Measurements from ENCODE around the gene PRPF4.

The PRPF4 gene

DNA sequence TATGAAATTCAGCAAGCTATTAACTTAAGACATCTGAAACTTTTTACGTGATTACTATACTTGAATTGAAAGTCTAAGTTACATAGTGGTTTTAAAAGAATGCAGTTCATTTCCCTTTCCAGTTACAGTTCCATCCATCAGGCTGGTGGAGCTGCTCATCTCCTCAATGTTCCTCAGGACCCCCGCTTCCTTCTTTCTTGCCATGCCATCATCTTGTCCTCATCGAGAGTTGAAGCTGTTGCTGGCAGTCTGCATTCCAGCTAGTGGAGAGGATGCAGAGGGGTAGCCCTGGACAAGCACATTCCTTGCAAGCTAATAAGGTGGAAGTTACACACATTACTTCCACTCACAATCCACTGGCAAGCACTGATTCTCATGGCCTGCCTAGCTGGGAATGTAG is 36.5 kb downstream of the PRPF4 start:
- no peak for DNase-seq (ENCODE audit: low read depth)

- no peak for DNase-seq (ENCODE audit: low read depth)
Observed at GRCh38 chr9:113313261-113313660, 37.8 kb downstream of the PRPF4 start.

- no peak for DNase-seq (ENCODE audit: low read depth)
Observed at GRCh38 chr9:113315231-113315630, 39.8 kb downstream of the PRPF4 start.

DNA sequence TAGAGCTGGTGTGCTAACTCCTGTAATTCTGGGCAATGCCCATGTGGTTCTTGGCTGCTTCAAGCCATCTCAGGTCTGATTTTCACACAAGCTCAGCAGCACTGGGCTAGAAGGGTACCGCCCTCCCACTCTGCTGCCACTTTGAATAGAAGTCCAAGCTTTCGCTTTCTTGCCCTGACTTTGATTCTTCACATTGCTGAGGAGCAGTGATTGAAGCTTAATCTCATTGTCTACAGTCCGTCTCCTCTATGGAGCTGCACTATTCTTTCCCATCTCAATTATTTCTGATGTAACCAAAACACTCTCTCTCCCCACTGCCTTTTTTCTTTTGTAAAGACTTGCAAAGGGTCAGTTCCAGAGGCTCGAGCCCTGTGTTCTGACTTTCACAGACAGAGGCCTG is 40.6 kb downstream of the PRPF4 start:
- no peak for DNase-seq (ENCODE audit: low read depth)

DNA sequence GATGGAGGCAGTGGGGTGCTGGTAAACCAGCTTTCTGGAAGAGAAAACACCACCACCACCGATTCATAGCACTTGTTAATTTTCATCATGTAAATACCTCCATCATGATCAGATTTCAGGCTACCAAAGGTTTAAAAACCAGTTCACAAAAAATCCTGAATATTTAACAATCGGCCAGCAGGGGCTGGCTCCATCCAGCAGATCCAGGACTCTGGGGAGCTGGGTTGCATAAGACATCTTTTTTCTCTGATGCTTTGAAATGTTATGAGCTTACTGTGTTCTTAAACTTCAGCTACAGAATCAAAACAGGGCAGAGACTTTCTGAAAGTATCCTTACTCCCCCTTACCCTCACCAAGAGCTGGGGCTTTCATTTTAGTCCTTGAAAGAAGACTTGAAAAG is 42.3 kb downstream of the PRPF4 start:
- DNase-seq (ENCODE audit: low read depth), result no peak

DNA sequence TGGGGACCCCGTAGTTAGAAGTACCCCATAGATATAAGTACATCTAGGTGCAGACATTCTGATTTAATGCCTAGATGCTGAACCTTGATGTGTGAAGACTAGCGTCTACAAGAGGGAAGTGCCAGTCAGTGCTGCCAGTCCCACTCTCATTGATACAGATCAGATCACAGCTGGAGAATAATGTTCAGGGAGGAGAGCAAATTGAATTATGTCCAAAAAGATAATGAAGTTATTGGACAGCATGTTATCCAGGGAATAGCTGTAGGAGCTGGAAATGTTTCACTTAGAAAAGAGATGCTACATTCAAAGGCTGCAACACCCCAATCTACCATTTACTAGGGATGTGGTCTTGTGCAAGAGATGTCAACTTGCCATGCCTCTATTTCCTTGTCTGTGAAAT is 43.6 kb downstream of the PRPF4 start:
- DNase-seq (ENCODE audit: low read depth), result no peak

DNA sequence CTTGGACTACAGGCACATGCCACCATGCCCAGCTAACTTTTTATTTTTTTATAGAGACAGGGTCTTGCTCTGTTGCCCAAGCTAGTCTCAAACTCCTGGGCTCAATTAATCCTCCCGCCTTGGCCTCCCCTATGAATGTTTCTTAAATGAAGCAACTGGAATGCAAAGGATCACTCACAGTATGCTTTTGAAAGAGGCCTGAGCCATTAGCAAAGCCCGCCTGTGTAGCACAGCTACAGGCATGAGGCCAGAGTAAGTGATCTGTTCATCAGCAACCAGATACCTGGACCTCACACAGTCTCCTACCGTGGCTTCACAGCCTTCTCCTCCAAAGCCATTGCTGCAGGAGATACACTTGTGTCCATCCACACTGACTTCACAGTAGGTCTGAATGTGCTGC is 44.6 kb downstream of the PRPF4 start:
- DNase-seq (ENCODE audit: low read depth), result no peak

DNA sequence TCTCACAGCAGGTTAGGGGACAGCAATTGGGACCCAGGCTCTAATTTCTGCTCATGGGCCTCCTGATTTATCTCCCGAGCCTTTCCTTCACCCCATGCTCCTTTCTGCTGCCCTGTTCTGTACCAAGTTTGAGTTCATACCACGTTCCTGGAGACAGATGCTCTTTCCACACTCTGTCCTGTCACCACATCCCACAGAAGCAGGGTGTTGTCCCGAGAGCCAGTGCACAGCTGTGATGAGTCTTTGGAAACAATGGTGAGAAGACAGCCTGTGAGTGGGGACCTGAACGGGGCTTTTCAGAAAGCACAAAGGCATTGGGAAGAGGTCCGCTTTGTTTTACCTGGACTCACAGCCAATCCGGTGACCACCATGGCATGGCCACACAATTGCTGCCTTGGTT is 47.2 kb downstream of the PRPF4 start:
- DNase-seq (ENCODE audit: low read depth), result no peak

DNA sequence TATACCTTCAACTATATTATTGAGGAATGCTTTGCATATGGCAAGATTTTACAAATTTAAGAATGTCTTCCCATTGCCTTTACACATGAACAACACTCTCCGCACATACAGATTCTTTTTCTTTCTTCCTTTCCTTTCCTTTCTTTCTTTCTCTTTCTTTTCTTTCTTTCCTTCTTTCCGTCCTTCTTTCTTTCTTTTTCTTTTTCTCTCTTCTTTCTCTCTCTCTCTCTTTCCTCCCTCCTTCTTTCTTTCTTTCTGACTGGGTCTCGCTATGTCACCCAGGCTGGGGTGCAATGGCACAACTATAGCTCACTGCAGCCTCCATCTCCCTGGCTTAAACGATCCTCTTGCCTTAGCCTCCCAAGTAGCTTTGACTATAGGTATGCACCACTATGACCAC is 50.8 kb downstream of the PRPF4 start:
- no peak for DNase-seq (ENCODE audit: low read depth)

DNA sequence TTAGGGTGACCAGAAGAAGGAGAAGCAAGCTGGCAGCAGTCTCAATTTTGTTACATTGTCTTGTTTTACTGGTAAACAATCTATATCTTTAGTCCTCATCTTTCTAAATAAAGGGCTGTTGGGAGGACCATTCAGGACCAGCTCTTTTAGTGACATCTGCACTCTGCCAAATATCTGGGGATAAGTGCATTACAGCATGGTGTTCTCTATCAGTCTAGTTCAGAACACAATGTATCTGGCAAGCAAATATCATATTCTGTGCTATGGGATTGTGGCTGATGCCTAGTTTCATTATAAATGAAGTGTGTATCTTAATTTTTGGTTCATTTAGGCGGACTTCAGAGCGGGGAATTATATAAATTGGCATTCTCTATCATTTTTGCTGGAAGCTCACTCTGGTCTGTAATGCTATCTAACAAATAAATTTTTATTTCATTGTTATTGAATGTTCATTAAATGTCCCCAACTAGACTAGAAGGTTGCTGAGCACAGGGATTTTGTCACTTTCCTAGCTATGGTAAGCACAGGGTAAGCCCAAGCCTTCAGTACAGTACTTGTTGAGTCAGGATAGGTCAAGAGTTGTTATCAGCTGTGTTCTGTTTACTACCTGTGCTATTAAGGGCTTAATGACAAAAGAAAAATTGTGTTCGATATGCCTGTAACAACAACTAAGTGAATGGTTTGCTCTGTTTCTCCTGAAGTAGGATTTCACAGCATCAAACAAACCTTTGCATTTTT is 52.8 kb downstream of the PRPF4 start:
- DNase-seq (ENCODE audit: low read depth), result no peak

- no peak for DNase-seq (ENCODE audit: low read depth)
Observed at GRCh38 chr9:113331780-113332179, 56.3 kb downstream of the PRPF4 start.

DNA sequence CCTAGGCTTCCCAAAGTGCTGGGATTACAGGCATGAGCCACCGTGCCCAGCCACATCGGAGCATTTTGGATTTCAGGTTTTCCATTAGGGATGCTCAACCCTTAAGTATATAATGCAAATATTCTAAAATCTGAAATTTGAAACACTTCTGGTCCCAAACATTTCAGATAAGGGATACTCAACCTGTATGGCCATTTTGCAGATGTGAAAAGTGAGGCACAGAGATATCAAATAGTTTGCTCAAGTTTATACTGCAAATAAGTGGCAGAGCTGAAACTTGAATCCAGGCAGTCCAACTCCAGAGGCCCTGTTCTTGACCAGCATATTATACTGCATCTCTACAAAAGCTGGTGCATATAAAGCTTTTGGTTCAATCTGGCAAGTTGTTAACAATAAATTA is 62.3 kb downstream of the PRPF4 start:
- no peak for DNase-seq (ENCODE audit: low read depth)

- DNase-seq (ENCODE audit: low read depth), result peak; percentile 92
Observed at GRCh38 chr9:113340011-113340699, 64.7 kb downstream of the PRPF4 start, which contains the start of gene WDR31. Gene WDR31 (minus strand): TSS chr9:113340275. CDS start chr9:113332022, 8,253 bp downstream.

- no peak for DNase-seq (ENCODE audit: low read depth)
Observed at GRCh38 chr9:113341712-113342410, 66.4 kb downstream of the PRPF4 start.

Data from iris pigment epithelial cell (primary cell).